H1 (cell line): ENCODE measurements around the gene PGLYRP2. TPM values are rescaled to one million over a fixed set of nuclear protein-coding genes. Genes with fewer than 3 reads are reported as not detected.

Experiments
- CTCF ChIA-PET: fragments of 300-600 bp; sonication (Branson Sonifier 250); formaldehyde crosslinking; loops from one replicate; lab custom pipeline; 2021; ENCODE audit not compliant: partially characterized antibody; lab: Charles Lee
- POLR2A ChIA-PET: fragments of 300-600 bp; sonication (Branson Sonifier 250); formaldehyde crosslinking; loops from one replicate; lab custom pipeline; 2021; ENCODE audit warnings: inconsistent platforms; ENCODE audit not compliant: partially characterized antibody; lab: Charles Lee
- DNase-seq, 2 experiments: peaks; one replicate each; pipeline versions ENCODE4 v3.0.0 to v3.0.0-alpha.2; 2010 to 2022; ENCODE audit warnings: low spot score in 2 of 2, low read depth in 1 of 2, mixed read lengths in 1 of 2
- FAIRE-seq: peaks from 2 replicates; lab custom pipeline; 2011; peaks lifted over from hg19 to GRCh38; lab: Jason Lieb, UNC
- H2AFZ ChIP-seq: 2 replicates; pipeline ENCODE4 v1.8.1; 2012; ENCODE audit warnings: low read length, inconsistent platforms
- H2AK5ac ChIP-seq: 2 replicates; pipeline ENCODE4 v1.6.1; 2013; ENCODE audit warnings: low read depth, low read length
- H2BK120ac ChIP-seq: replicated peaks from 2 replicates; pipeline ENCODE3; 2013; ENCODE audit warnings: low read depth, low read length, inconsistent platforms
- H2BK12ac ChIP-seq: 2 replicates; pipeline ENCODE4 v1.6.1; 2013; ENCODE audit warnings: low read depth, low read length
- H2BK15ac ChIP-seq: 2 replicates; pipeline ENCODE4 v1.6.1; 2013; ENCODE audit warnings: low read length
- H2BK20ac ChIP-seq: 2 replicates; pipeline ENCODE4 v1.6.1; 2013; ENCODE audit warnings: low read length
- H2BK5ac ChIP-seq: 2 replicates; pipeline ENCODE4 v1.6.1; 2013; ENCODE audit warnings: low read depth, low read length
- H3K14ac ChIP-seq: 2 replicates; pipeline ENCODE4 v1.6.1; 2013; ENCODE audit warnings: inconsistent platforms; ENCODE audit not compliant: insufficient read length
- H3K18ac ChIP-seq: 2 replicates; pipeline ENCODE4 v1.6.1; 2013; ENCODE audit warnings: low read length; ENCODE audit errors: extremely low read depth
- H3K23ac ChIP-seq: 2 replicates; pipeline ENCODE4 v1.6.1; 2013; ENCODE audit warnings: inconsistent platforms; ENCODE audit not compliant: insufficient read length
- H3K23me2 ChIP-seq: 2 replicates; pipeline ENCODE4 v1.6.1; 2013; ENCODE audit warnings: low read depth, low read length
- H3K27ac ChIP-seq: 2 replicates; pipeline ENCODE4 v1.6.1; 2011; ENCODE audit warnings: low read depth, low read length, inconsistent platforms
- H3K27me3 ChIP-seq, 4 experiments: replicated peaks in 1 of 4; 1 replicate in 1 of 4; 2 replicates in 3 of 4; pipeline versions ENCODE4 v1.6.1 to v1.8.1; 2011 to 2013; ENCODE audit warnings: low read length in 3 of 4, mild to moderate bottlenecking in 3 of 4, inconsistent platforms in 2 of 4, mixed read lengths in 2 of 4, moderate library complexity in 1 of 4; ENCODE audit not compliant: control insufficient read depth in 3 of 4, insufficient read depth in 3 of 4; ENCODE audit errors: extremely low read depth in 1 of 4
- H3K36me3 ChIP-seq, 4 experiments: 2 replicates each; pipeline versions ENCODE4 v1.6.1 to v1.8.1; 2011 to 2013; ENCODE audit warnings: mild to moderate bottlenecking in 4 of 4, low read length in 3 of 4, moderate library complexity in 2 of 4, control low read depth in 1 of 4, inconsistent platforms in 1 of 4; ENCODE audit not compliant: insufficient read depth in 4 of 4, control insufficient read depth in 2 of 4
- H3K4ac ChIP-seq: replicated peaks from 2 replicates; pipeline ENCODE3; 2013; ENCODE audit warnings: low read length, low read depth, mixed read lengths, inconsistent platforms; ENCODE audit not compliant: insufficient read length
- H3K4me1 ChIP-seq, 4 experiments: replicated peaks in 1 of 4; 1 replicate in 1 of 4; 2 replicates in 3 of 4; pipeline versions ENCODE4 v1.6.1 to v1.8.1; 2011 to 2013; ENCODE audit warnings: low read length in 3 of 4, inconsistent platforms in 2 of 4, mixed read lengths in 1 of 4; ENCODE audit not compliant: insufficient read depth in 4 of 4, control insufficient read depth in 3 of 4
- H3K4me2 ChIP-seq, 2 experiments: 2 replicates each; pipeline versions ENCODE4 v1.6.1 to v1.8.1; 2011 to 2013; ENCODE audit warnings: low read depth in 2 of 2, low read length in 2 of 2, control low read depth in 1 of 2, inconsistent platforms in 1 of 2, mild to moderate bottlenecking in 1 of 2; ENCODE audit not compliant: insufficient read depth in 1 of 2
- H3K4me3 ChIP-seq, 4 experiments: fragments of 200-600, 300-600 bp in 1 of 4; sonication (generic), shearing (Covaris generic), sonication (Bioruptor Twin) in 1 of 4; 2 replicates each; pipeline versions ENCODE4 v1.5.1 to v1.8.1; 2011 to 2016; ENCODE audit warnings: low read length in 4 of 4, low read depth in 3 of 4, control low read depth in 2 of 4, inconsistent platforms in 2 of 4, mild to moderate bottlenecking in 2 of 4, mixed read lengths in 1 of 4, moderate library complexity in 1 of 4; ENCODE audit not compliant: insufficient read depth in 2 of 4; ENCODE audit errors: extremely low read depth in 1 of 4
- H3K56ac ChIP-seq: replicated peaks from 2 replicates; pipeline ENCODE3; 2013; ENCODE audit warnings: low read depth, mild to moderate bottlenecking, mixed read lengths, low read length, inconsistent platforms; ENCODE audit not compliant: insufficient read length
- H3K79me1 ChIP-seq: 2 replicates; pipeline ENCODE4 v1.6.1; 2013; ENCODE audit warnings: low read depth, low read length, control low read depth
- H3K79me2 ChIP-seq, 2 experiments: 2 replicates each; pipeline versions ENCODE4 v1.6.1 to v1.8.1; 2012 to 2013; ENCODE audit warnings: low read length in 2 of 2, mild to moderate bottlenecking in 2 of 2, inconsistent platforms in 1 of 2; ENCODE audit not compliant: insufficient read depth in 2 of 2, control insufficient read depth in 1 of 2
- H3K9ac ChIP-seq, 4 experiments: replicated peaks in 1 of 4; 1 replicate in 1 of 4; 2 replicates in 3 of 4; pipeline versions ENCODE4 v1.6.1 to v1.8.1; 2011 to 2013; ENCODE audit warnings: low read depth in 3 of 4, low read length in 3 of 4, control low read depth in 2 of 4, mild to moderate bottlenecking in 2 of 4, moderate library complexity in 2 of 4, inconsistent platforms in 1 of 4; ENCODE audit errors: extremely low read depth in 1 of 4
- H3K9me3 ChIP-seq, 2 experiments: 2 replicates each; pipeline versions ENCODE4 v1.6.1 to v1.8.1; 2012 to 2013; ENCODE audit warnings: mild to moderate bottlenecking in 2 of 2, moderate library complexity in 2 of 2, control low read depth in 1 of 2, inconsistent platforms in 1 of 2, low read depth in 1 of 2, low read length in 1 of 2, mixed read lengths in 1 of 2; ENCODE audit not compliant: insufficient read depth in 2 of 2
- H4K20me1 ChIP-seq, 2 experiments: replicated peaks in 1 of 2; 2 replicates each; pipeline versions ENCODE3 to v1.8.1; 2011 to 2013; ENCODE audit warnings: inconsistent platforms in 2 of 2, low read length in 2 of 2, mild to moderate bottlenecking in 1 of 2; ENCODE audit not compliant: insufficient read depth in 2 of 2, control insufficient read depth in 1 of 2
- H4K5ac ChIP-seq: 2 replicates; pipeline ENCODE4 v1.6.1; 2013; ENCODE audit warnings: low read length, low read depth, mixed read lengths, inconsistent platforms; ENCODE audit not compliant: insufficient read length
- H4K8ac ChIP-seq: 2 replicates; pipeline ENCODE4 v1.8.0; 2013; ENCODE audit warnings: mild to moderate bottlenecking, moderate library complexity, low read length, inconsistent platforms; ENCODE audit not compliant: insufficient read depth; ENCODE audit errors: extremely low read depth
- H4K91ac ChIP-seq: replicated peaks from 2 replicates; pipeline ENCODE3; 2013; ENCODE audit warnings: low read length, mixed read lengths, inconsistent platforms; ENCODE audit not compliant: insufficient read length
- GTF2F1 ChIP-seq: IDR thresholded peaks from 2 replicates; pipeline ENCODE4 v1.6.1; 2012; ENCODE audit warnings: low read depth, low read length, improper control_type of control experiment, borderline replicate concordance
- JUND ChIP-seq: IDR thresholded peaks from 2 replicates; pipeline ENCODE4 v1.6.1; 2011; ENCODE audit warnings: mild to moderate bottlenecking, improper control_type of control experiment, low read length
- KDM4A ChIP-seq: IDR thresholded peaks from one replicate; pipeline ENCODE4 v1.7.1; 2012; ENCODE audit warnings: low read depth, mild to moderate bottlenecking, moderate library complexity, low read length, inconsistent platforms; ENCODE audit not compliant: severe bottlenecking
- SIRT6 ChIP-seq: IDR thresholded peaks from one replicate; pipeline ENCODE4 v1.7.1; 2012; ENCODE audit warnings: low read length, inconsistent platforms
- SP2 ChIP-seq: IDR thresholded peaks from 2 replicates; pipeline ENCODE4 v1.6.1; 2012; ENCODE audit warnings: mild to moderate bottlenecking, low read length, inconsistent platforms
- TAF7 ChIP-seq: optimal IDR thresholded peaks from 2 replicates; pipeline ENCODE3; 2011; ENCODE audit warnings: low read depth, mild to moderate bottlenecking, inconsistent platforms, low read length, moderate library complexity, borderline replicate concordance
- WGBS, 2 experiments: shearing (Covaris generic) in 1 of 2; methylation state at CpG; one replicate each; pipeline versions ENCODE4 v1.1.6 to v1.1.7; 2013 to 2015; ENCODE audit warnings: low lambda C conversion rate in 2 of 2, mixed read lengths in 2 of 2, inconsistent platforms in 1 of 2, low coverage in 1 of 2, missing lambda C conversion rate in 1 of 2; ENCODE audit not compliant: insufficient replicate concordance in 2 of 2, insufficient coverage in 1 of 2, insufficient read length in 1 of 2; ENCODE audit errors: extremely low coverage in 1 of 2, missing lambda C conversion rate in 1 of 2; 5-methylcytosine and 5-hydroxymethylcytosine counted together
- polyA plus RNA-seq, 7 experiments: library from polyadenylated mRNA; depleted of rRNA in 3 of 7; stranded (reverse) in 5 of 7; unstranded in 2 of 7; fragments of >200 nt in 5 of 7; fragments of 200-250 nt in 2 of 7; gene quantifications; 1 replicate in 5 of 7; 2 replicates in 1 of 7; 4 replicates in 1 of 7; pipeline versions ENCODE4 v1.2.1 to v1.2.3, GENCODE V29; 2011 to 2013; ENCODE audit warnings: missing spikeins in 2 of 7, mixed read lengths in 2 of 7
- total RNA-seq: library from RNA; stranded (reverse); fragmentation: NEBNext Ultra II Directional; extraction: Animal tissue kit (Norgen Biotek cat#: 25700); gene quantifications from 2 replicates; pipeline ENCODE4 v1.2.1, GENCODE V29; 2021
- TF ChIP-seq, protein P1 (sequence below), 3 experiments: IDR thresholded peaks; 1 replicate in 2 of 3; 2 replicates in 1 of 3; pipeline versions ENCODE4 v1.5.1 to v1.6.1; 2011; ENCODE audit warnings: low read length in 3 of 3, mild to moderate bottlenecking in 3 of 3, inconsistent platforms in 2 of 3, low read depth in 1 of 3, moderate library complexity in 1 of 3; ENCODE audit not compliant: insufficient read depth in 1 of 3; ENCODE audit errors: control extremely low read depth in 1 of 3

PGLYRP2 gene
- total and polyA plus RNA-seq, 2 of the 8 experiments (the other 6 are each of a cell fraction or from before 2014, with no cell fraction given) = not detected

DNA sequence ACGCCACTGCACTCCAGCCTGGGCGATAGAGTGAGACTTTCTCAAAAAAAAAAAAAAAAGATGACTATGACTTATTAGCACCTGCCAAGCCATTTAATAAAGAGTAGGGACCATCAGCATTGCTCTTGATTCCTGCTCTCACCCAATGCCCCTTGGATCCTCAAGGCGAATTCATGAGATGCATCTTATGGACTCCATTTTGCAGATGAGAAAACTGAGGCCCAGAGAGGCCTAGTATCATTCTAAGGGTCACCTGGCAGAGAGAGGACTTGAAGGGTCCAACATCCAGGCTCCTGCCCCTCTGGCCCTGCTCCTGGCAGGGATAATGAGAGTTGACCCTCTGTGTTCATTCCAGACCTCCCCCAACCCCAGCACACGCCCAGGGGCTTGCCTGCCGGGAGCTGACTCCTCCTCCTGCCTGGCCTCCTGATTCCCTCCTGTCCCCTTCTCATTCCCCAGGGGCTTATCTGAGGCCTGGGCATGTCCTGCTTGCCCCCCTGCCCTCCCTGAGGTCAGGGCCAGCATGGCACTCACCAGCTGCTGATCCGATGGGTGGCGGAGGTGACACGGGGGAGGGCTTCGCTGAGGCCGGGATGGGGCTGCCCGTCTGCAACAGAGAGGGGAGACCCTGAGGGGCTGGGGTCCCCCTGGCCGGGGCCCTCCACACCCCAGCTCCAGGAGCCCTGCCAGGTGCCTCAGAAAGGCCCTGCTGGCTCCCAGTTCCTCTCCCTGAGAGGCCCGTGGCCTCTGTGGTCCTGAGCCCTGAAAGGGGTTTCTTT lies 37.0 kb downstream of the PGLYRP2 start:
- no peaks in the 10 kb centered on the region for H3K27me3 ChIP-seq
- H2AFZ ChIP-seq = no peak overlapping the region
- no peak overlapping the region for H3K4me2 ChIP-seq
- H3K79me2 ChIP-seq = no peaks in the 10 kb centered on the region
- no peak overlapping the region for H3K18ac ChIP-seq
- no peak overlapping the region for H3K23ac ChIP-seq
- FAIRE-seq = no peak
- peak overlapping the region; percentile 83; the same call in 1 of the 2 replicates for H4K8ac ChIP-seq
- H4K20me1 ChIP-seq = no peaks in the 10 kb centered on the region
- H3K27ac ChIP-seq = no peak overlapping the region
- H3K23me2 ChIP-seq = no peaks in the 10 kb centered on the region
- H3K36me3 ChIP-seq = no peaks in the 10 kb centered on the region
- no peaks in the 10 kb centered on the region; a peak in 1 of 7 replicates for H3K4me1 ChIP-seq
- no peak overlapping the region for H2BK120ac ChIP-seq
- no peaks in the 10 kb centered on the region for H3K79me1 ChIP-seq
- 77% methylated on average over 9 of the region's 13 CpGs; no CpG with 5 or more reads in 1 of the 2 experiments for WGBS, 2 experiments
- H2BK20ac ChIP-seq = no peak overlapping the region
- DNase-seq = no peak
- ChIA-PET POLR2A (interaction anchor here (1.1 kb wide), 1 partner anchor 10 kb away, joined by 4 read pairs; no protein-coding TSS in a partner anchor), CTCF (interaction anchor here (1.0 to 1.6 kb wide), 2 partner anchors 20 to 33 kb away, joined by 3 to 4 read pairs; no protein-coding TSS in a partner anchor)
- H4K5ac ChIP-seq = no peak overlapping the region
- no peak overlapping the region for H3K9ac ChIP-seq
- H2AK5ac ChIP-seq = no peak overlapping the region
- no peak overlapping the region for H2BK5ac ChIP-seq
- H3K14ac ChIP-seq = no peak overlapping the region
- H3K4ac ChIP-seq = no peak overlapping the region
- no peaks in the 10 kb centered on the region for H3K9me3 ChIP-seq
- no peak overlapping the region for H4K91ac ChIP-seq
- no peak overlapping the region for H2BK12ac ChIP-seq
- H2BK15ac ChIP-seq = no peak overlapping the region
- H3K56ac ChIP-seq = no peak overlapping the region
- TF ChIP-seq SIRT6 (no peak), TAF7 (no peak), KDM4A (no peak), JUND (no peak), SP2 (no peak), GTF2F1 (no peak)
- TF ChIP-seq, protein P1, sequence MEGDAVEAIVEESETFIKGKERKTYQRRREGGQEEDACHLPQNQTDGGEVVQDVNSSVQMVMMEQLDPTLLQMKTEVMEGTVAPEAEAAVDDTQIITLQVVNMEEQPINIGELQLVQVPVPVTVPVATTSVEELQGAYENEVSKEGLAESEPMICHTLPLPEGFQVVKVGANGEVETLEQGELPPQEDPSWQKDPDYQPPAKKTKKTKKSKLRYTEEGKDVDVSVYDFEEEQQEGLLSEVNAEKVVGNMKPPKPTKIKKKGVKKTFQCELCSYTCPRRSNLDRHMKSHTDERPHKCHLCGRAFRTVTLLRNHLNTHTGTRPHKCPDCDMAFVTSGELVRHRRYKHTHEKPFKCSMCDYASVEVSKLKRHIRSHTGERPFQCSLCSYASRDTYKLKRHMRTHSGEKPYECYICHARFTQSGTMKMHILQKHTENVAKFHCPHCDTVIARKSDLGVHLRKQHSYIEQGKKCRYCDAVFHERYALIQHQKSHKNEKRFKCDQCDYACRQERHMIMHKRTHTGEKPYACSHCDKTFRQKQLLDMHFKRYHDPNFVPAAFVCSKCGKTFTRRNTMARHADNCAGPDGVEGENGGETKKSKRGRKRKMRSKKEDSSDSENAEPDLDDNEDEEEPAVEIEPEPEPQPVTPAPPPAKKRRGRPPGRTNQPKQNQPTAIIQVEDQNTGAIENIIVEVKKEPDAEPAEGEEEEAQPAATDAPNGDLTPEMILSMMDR (IDR thresholded peaks at IDR 0.05; ENCODE audit: control extremely low read depth in 1 of 3, insufficient read depth in 1 of 3, low read depth in 1 of 3, low read length in 3 of 3) = no peak
- TF ChIP-seq, all 59 proteins: peak for 0
- no peak overlapping the region for H3K4me3 ChIP-seq
